HepG2 (cell line): ENCODE measurements around the gene IARS2. TPM values are rescaled to one million over a fixed set of nuclear protein-coding genes. Genes with fewer than 3 reads are reported as not detected.

Source experiments
- ATAC-seq: fragments of 200-7000 bp; cut with Tn5 transposase; 3 replicates; pipeline ENCODE4 v1.9.1; 2020; ENCODE audit warnings: mild to moderate bottlenecking, moderate library complexity
- BruUV-seq: library from RNA; stranded (reverse); fragments of 400-500 nt; replicated peaks from 2 replicates; lab custom pipeline; 2021; lab: Mats Ljungman, UMichigan
- CTCF ChIA-PET: fragments of 300-600 bp; formaldehyde crosslinking; extraction: SDS; loops from one replicate; lab custom pipeline; 2021; ENCODE audit warnings: low total read pairs, inconsistent platforms, low intra/inter-chr PET ratio; lab: Yijun Ruan, JAX
- POLR2A ChIA-PET: fragments of 350-600 bp; sonication (Branson Sonifier 250); formaldehyde crosslinking; loops from one replicate; lab custom pipeline; 2020; ENCODE audit warnings: antibody characterized with exemption, inconsistent platforms; lab: Yijun Ruan, JAX
- DNase-seq: peaks from one replicate; pipeline ENCODE4 v3.0.0-alpha.2; 2015; ENCODE audit warnings: low spot score
- FAIRE-seq: peaks from 3 replicates; lab custom pipeline; 2011; peaks lifted over from hg19 to GRCh38; lab: Jason Lieb, UNC
- H2AFZ ChIP-seq: one replicate; pipeline ENCODE4 v1.6.1; 2011; ENCODE audit warnings: low read length, inconsistent platforms
- H3K27ac ChIP-seq: fragments of 300-600 bp; 3 replicates; pipeline ENCODE4 v1.8.0; 2011; ENCODE audit warnings: mixed run types, mild to moderate bottlenecking, mixed read lengths, low read length, inconsistent platforms; ENCODE audit not compliant: insufficient read depth; ENCODE audit errors: extremely low read length
- H3K27me3 ChIP-seq, 2 experiments: fragments of 200-600 bp in 1 of 2; 2 replicates in 1 of 2; 3 replicates in 1 of 2; pipeline versions ENCODE4 v1.6.0 to v1.8.0; 2011; ENCODE audit warnings: low read length in 2 of 2, mild to moderate bottlenecking in 2 of 2, moderate library complexity in 2 of 2, inconsistent platforms in 1 of 2; ENCODE audit not compliant: insufficient read depth in 2 of 2, control insufficient read depth in 1 of 2
- H3K36me3 ChIP-seq, 2 experiments: fragments of 200-600 bp in 1 of 2; replicated peaks in 1 of 2; 2 replicates in 1 of 2; 3 replicates in 1 of 2; pipeline versions ENCODE4 v1.5.1 to v1.8.0; 2011; ENCODE audit warnings: low read length in 2 of 2, inconsistent platforms in 1 of 2; ENCODE audit not compliant: insufficient read depth in 2 of 2, control insufficient read depth in 1 of 2
- H3K4me1 ChIP-seq: 2 replicates; pipeline ENCODE4 v1.5.1; 2012; ENCODE audit warnings: low read length, inconsistent platforms; ENCODE audit not compliant: insufficient read depth
- H3K4me2 ChIP-seq: 2 replicates; pipeline ENCODE4 v1.6.0; 2011; ENCODE audit warnings: low read depth, low read length, inconsistent platforms
- H3K4me3 ChIP-seq, 3 experiments: fragments of 200-600 bp in 1 of 3; sonication (generic), shearing (Covaris generic) in 1 of 3; replicated peaks in 1 of 3; 2 replicates each; pipeline ENCODE4 v1.5.1; 2011 to 2016; ENCODE audit warnings: low read length in 3 of 3, inconsistent platforms in 2 of 3, low read depth in 2 of 3, mild to moderate bottlenecking in 2 of 3, control low read depth in 1 of 3, mixed read lengths in 1 of 3; ENCODE audit not compliant: insufficient read depth in 1 of 3
- H3K79me2 ChIP-seq: one replicate; pipeline ENCODE4 v1.6.1; 2011; ENCODE audit warnings: low read length, inconsistent platforms; ENCODE audit not compliant: insufficient read depth
- H3K9ac ChIP-seq: 2 replicates; pipeline ENCODE4 v1.6.0; 2011; ENCODE audit warnings: mild to moderate bottlenecking, low read depth, low read length, inconsistent platforms; ENCODE audit not compliant: insufficient read depth
- H3K9me3 ChIP-seq: 2 replicates; pipeline ENCODE4 v1.5.1; 2012; ENCODE audit warnings: mild to moderate bottlenecking, low read length
- H4K20me1 ChIP-seq: 2 replicates; pipeline ENCODE4 v1.6.0; 2011; ENCODE audit warnings: inconsistent platforms, mild to moderate bottlenecking, low read length, moderate library complexity; ENCODE audit not compliant: insufficient read depth
- CEBPZ ChIP-seq: IDR thresholded peaks from 2 replicates; pipeline ENCODE4 v1.6.1; 2012; ENCODE audit warnings: low read length, improper control_type of control experiment
- HIC2 ChIP-seq: sonication (generic); formaldehyde crosslinking; IDR thresholded peaks from 2 replicates; pipeline ENCODE4 v1.9.0; 2022; ENCODE audit warnings: low read depth, missing genetic modification reagents
- KLF13 ChIP-seq: sonication (generic); formaldehyde crosslinking; IDR thresholded peaks from 2 replicates; pipeline ENCODE4 v1.4.0; 2020; ENCODE audit warnings: mild to moderate bottlenecking, missing genetic modification reagents
- SMAD3 ChIP-seq: sonication (generic); formaldehyde crosslinking; IDR thresholded peaks from 2 replicates; pipeline ENCODE4 v1.4.0; 2020; ENCODE audit warnings: missing genetic modification reagents
- ZBTB20 ChIP-seq: sonication (generic); formaldehyde crosslinking; IDR thresholded peaks from 2 replicates; pipeline ENCODE4 v1.8.1; 2023; ENCODE audit warnings: missing genetic modification reagents, low read depth, mild to moderate bottlenecking, borderline replicate concordance
- ZMAT5 ChIP-seq: sonication (generic); formaldehyde crosslinking; IDR thresholded peaks from 2 replicates; pipeline ENCODE4 v1.5.0; 2020; ENCODE audit warnings: mild to moderate bottlenecking, low read depth, missing genetic modification reagents, borderline replicate concordance
- ZNF18 ChIP-seq: sonication (generic); formaldehyde crosslinking; IDR thresholded peaks from 2 replicates; pipeline ENCODE4 v1.8.0; 2022; ENCODE audit warnings: mild to moderate bottlenecking, missing genetic modification reagents; ENCODE audit not compliant: insufficient replicate concordance
- ZNF501 ChIP-seq: sonication (generic); formaldehyde crosslinking; IDR thresholded peaks from 2 replicates; pipeline ENCODE4 v1.5.1; 2020; ENCODE audit warnings: mild to moderate bottlenecking, moderate library complexity, missing genetic modification reagents
- ZNF572 ChIP-seq: sonication (generic); formaldehyde crosslinking; IDR thresholded peaks from 2 replicates; pipeline ENCODE4 v1.5.1; 2020; ENCODE audit warnings: mild to moderate bottlenecking, missing genetic modification reagents
- ZNF776 ChIP-seq: sonication (generic); formaldehyde crosslinking; IDR thresholded peaks from 2 replicates; pipeline ENCODE4 v1.4.0; 2020; ENCODE audit warnings: mild to moderate bottlenecking, missing genetic modification reagents
- WGBS: methylation state at CpG from one replicate; pipeline ENCODE4 v1.1.6; 2017; ENCODE audit warnings: low lambda C conversion rate; 5-methylcytosine and 5-hydroxymethylcytosine counted together
- in situ Hi-C: cut with HindIII; loops from 2 replicates; pipeline ENCODE4 v1.10.0; 2017; ENCODE audit warnings: low pct_unique_long_range_greater_than_20kb; ENCODE audit not compliant: extremely low pct_ligation_motif_present
- intact Hi-C: fragments of 100-400 bp; cut with micrococcal nuclease; formaldehyde crosslinking; loops from one replicate; pipeline ENCODE4 v1.10.0; 2022; ENCODE audit not compliant: unreplicated experiment
- polyA plus RNA-seq, 8 experiments: library from polyadenylated mRNA; depleted of rRNA in 3 of 8; stranded (reverse) in 7 of 8; unstranded in 1 of 8; fragments of >200 nt; fragmentation: Illumina TruSeq in 4 of 8; extraction: Trizol in 4 of 8; gene quantifications; 2 replicates each; pipeline versions ENCODE4 v1.2.1 to v1.2.3, GENCODE V29; 2011 to 2016; ENCODE audit warnings: low read depth in 4 of 8, missing spikeins in 1 of 8, mixed read lengths in 1 of 8; ENCODE audit not compliant: insufficient read depth in 1 of 8
- total RNA-seq, 5 experiments: library from RNA; depleted of rRNA; stranded (reverse); fragments of >200 nt; fragmentation: Illumina TruSeq; extraction: Trizol; gene quantifications; 2 replicates each; pipeline ENCODE4 v1.2.3, GENCODE V29; 2016; ENCODE audit warnings: low read depth in 1 of 5

The IARS2 gene
- total and polyA plus RNA-seq, 2 of the 13 experiments (the other 11 are each of a cell fraction or from before 2014, with no cell fraction given), result 28.6 to 122 TPM

GRCh38 chr1:220119043-220119512 is 25.1 kb downstream of the IARS2 start:
- Histone ChIP-seq H3K4me3 (no peak overlapping the region), H4K20me1 (no peaks in the 10 kb centered on the region; the same call in 1 of the 2 replicates), H3K4me1 (peaks cover 19% of the 10 kb centered on the region), H3K36me3 (peaks cover 3 to 19% of the 10 kb centered on the region in 2 experiments; a peak in 4 of 5 replicates), H3K79me2 (no peaks in the 10 kb centered on the region), H3K9me3 (no peaks in the 10 kb centered on the region), H3K27me3 (no peaks in the 10 kb centered on the region; a peak in 1 of 5 replicates), H3K9ac (no peak overlapping the region), H3K4me2 (no peak overlapping the region), H3K27ac (no peak overlapping the region), H2AFZ (no peak overlapping the region)
- DNase-seq, result no peak
- ChIA-PET POLR2A (no interaction called here), CTCF (no interaction called here)
- no peak for ATAC-seq
- no peak for FAIRE-seq
- WGBS, result 90% methylated on average over 6 of the region's 6 CpGs
- in situ Hi-C loops (no loop called here), intact Hi-C loops (no loop called here)
- TF ChIP-seq SMAD3 (CRISPR knock-in tag), result no peak
- TF ChIP-seq ZBTB20 (CRISPR knock-in tag), result no peak
- no peak for TF ChIP-seq ZNF776 (CRISPR knock-in tag)
- no peak for TF ChIP-seq KLF13 (CRISPR knock-in tag)
- no peak for TF ChIP-seq ZNF501 (CRISPR knock-in tag)
- TF ChIP-seq HIC2 (CRISPR knock-in tag), result no peak
- no peak for TF ChIP-seq ZNF18 (CRISPR knock-in tag)
- TF ChIP-seq ZNF572 (CRISPR knock-in tag), result no peak
- no peak for TF ChIP-seq ZMAT5 (CRISPR knock-in tag)
- TF ChIP-seq CEBPZ, result no peak
- BruUV-seq, result no TSS peak
